SU-DHL-6 (cell line): Measurements from ENCODE around the gene UCHL5.

Experiments
- EZH2phosphoT487 ChIP-seq: fragments of 200-600 bp; sonication (generic), shearing (Covaris generic); conservative IDR thresholded peaks from 2 replicates; pipeline ENCODE4 v1.6.1; 2018; ENCODE audit warnings: mild to moderate bottlenecking, antibody characterized with exemption, low read length, moderate library complexity, mixed read lengths
- TF ChIP-seq, protein P1 (sequence below): fragments of 200-600 bp; sonication (generic); IDR thresholded peaks from one replicate; pipeline ENCODE4 v1.5.1; 2017; ENCODE audit warnings: antibody characterized with exemption, mild to moderate bottlenecking, low read length, moderate library complexity; ENCODE audit not compliant: insufficient read depth, poor library complexity, severe bottlenecking

DNA sequence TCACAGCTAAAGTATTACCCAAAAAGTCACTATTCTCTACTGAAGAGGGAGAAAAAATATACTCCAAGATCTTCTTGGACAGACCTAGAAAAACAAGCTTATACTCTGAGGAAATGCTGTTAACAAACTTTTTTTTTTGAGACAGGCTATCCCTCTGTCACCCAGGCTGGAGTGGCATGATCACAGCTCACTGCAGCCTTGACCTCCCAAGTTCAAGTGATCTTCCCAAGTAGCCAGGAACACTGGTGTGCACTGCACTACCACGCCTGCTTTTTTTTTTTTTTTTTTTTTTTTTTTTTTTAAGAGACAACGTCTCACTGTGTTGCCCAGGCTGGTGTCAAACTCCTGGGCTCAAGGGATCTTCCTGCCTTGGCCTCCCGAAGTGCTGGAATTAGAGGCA lies 28.7 kb upstream of the UCHL5 start:
- TF ChIP-seq, protein P1, sequence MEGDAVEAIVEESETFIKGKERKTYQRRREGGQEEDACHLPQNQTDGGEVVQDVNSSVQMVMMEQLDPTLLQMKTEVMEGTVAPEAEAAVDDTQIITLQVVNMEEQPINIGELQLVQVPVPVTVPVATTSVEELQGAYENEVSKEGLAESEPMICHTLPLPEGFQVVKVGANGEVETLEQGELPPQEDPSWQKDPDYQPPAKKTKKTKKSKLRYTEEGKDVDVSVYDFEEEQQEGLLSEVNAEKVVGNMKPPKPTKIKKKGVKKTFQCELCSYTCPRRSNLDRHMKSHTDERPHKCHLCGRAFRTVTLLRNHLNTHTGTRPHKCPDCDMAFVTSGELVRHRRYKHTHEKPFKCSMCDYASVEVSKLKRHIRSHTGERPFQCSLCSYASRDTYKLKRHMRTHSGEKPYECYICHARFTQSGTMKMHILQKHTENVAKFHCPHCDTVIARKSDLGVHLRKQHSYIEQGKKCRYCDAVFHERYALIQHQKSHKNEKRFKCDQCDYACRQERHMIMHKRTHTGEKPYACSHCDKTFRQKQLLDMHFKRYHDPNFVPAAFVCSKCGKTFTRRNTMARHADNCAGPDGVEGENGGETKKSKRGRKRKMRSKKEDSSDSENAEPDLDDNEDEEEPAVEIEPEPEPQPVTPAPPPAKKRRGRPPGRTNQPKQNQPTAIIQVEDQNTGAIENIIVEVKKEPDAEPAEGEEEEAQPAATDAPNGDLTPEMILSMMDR = no peak
- no peak for TF ChIP-seq EZH2phosphoT487
